Head of caudate nucleus (tissue), 42 donors: Measurements from ENCODE around the gene AGBL5.
A peak's percentile ranks its signal among the peaks of the same experiment; 100 is the strongest.
"Not testable (repeated sequence)": the region's sequence is repeated elsewhere in the genome, so short reads cannot be mapped to it uniquely, and the experiment has no call there.

Source experiments
- DNase-seq, 42 donors: peaks; one replicate each; pipeline versions ENCODE4 v3.0.0 to v3.0.0-alpha.2; 2020 to 2021; ENCODE audit warnings: mixed read lengths in 7 of 42
- intact Hi-C: fragments of 100-400 bp; cut with DNase I; formaldehyde crosslinking; loops from one replicate; pipeline ENCODE4 v1.15.0; 2022

Gene AGBL5

GRCh38 chr2:27094353-27094984, 43.0 kb downstream of the AGBL5 start:
- DNase-seq: no peak
- intact Hi-C loops: loop anchor here (10.0 kb wide), 1 partner anchor 190 kb away; the partner anchor contains the start of gene TRIM54

- DNase-seq: no peak
- intact Hi-C loops: loop anchor here (10.0 kb wide), 1 partner anchor 189 kb away; the partner anchor contains the start of gene TRIM54
Observed at GRCh38 chr2:27095427-27095744, 43.9 kb downstream of the AGBL5 start.

- peak; percentile 58 to 91 (median 80) for DNase-seq
- intact Hi-C loops: loop anchor here (10.0 kb wide), 1 partner anchor 189 kb away; the partner anchor contains the start of gene TRIM54
Observed at GRCh38 chr2:27095745-27096651, 44.5 kb downstream of the AGBL5 start.

GRCh38 chr2:27096748-27097297, 45.4 kb downstream of the AGBL5 start:
- intact Hi-C loops: loop anchor here (10.0 kb wide), 1 partner anchor 188 kb away; the partner anchor contains the start of gene TRIM54
- DNase-seq: no peak

GRCh38 chr2:27097341-27097740, 45.9 kb downstream of the AGBL5 start:
- no peak for DNase-seq
- intact Hi-C loops: loop anchor here (10.0 kb wide), 1 partner anchor 187 kb away; the partner anchor contains the start of gene TRIM54

GRCh38 chr2:27099334-27099955, 48.0 kb downstream of the AGBL5 start:
- DNase-seq: no peak
- intact Hi-C loops: loop anchor here (10.0 kb wide), 1 partner anchor 185 kb away; the partner anchor contains the start of gene TRIM54

GRCh38 chr2:27100036-27100435, 48.6 kb downstream of the AGBL5 start:
- DNase-seq: no peak
- intact Hi-C loops: no loop called here

- DNase-seq: no peak
Observed at GRCh38 chr2:27102329-27102728, 50.9 kb downstream of the AGBL5 start.

GRCh38 chr2:27105981-27106380, 54.5 kb downstream of the AGBL5 start:
- no peak for DNase-seq
- intact Hi-C loops: no loop called here

More at GRCh38 chr2:27102329-27102728, 50.9 kb downstream of the AGBL5 start:
- intact Hi-C loops: no loop called here

- intact Hi-C loops: no loop called here
- no peak for DNase-seq
Observed at GRCh38 chr2:27108221-27108620, 56.8 kb downstream of the AGBL5 start.

GRCh38 chr2:27109083-27109482, 57.6 kb downstream of the AGBL5 start:
- intact Hi-C loops: no loop called here
- DNase-seq: no peak

- intact Hi-C loops, DNase-seq: not testable (repeated sequence)
Observed at GRCh38 chr2:27110603-27111352, 59.3 kb downstream of the AGBL5 start.

- DNase-seq, intact Hi-C loops: not testable (repeated sequence)
Observed at GRCh38 chr2:27111392-27112078, 60.1 kb downstream of the AGBL5 start.

- DNase-seq: no peak
- intact Hi-C loops: no loop called here
Observed at GRCh38 chr2:27115519-27115918, 64.1 kb downstream of the AGBL5 start.

GRCh38 chr2:27117995-27118524, 66.6 kb downstream of the AGBL5 start:
- intact Hi-C loops: no loop called here
- peak in 2 of 42 donors; percentile 42 to 54 for DNase-seq

- peak in 29 of 42 donors; percentile 11 to 72 (median 48) for DNase-seq
- intact Hi-C loops: no loop called here
Observed at GRCh38 chr2:27118525-27119329, 67.3 kb downstream of the AGBL5 start, which contains the start of gene CGREF1. Gene CGREF1, minus strand, starts transcription at chr2:27119128. Its CDS starts 14,762 bp downstream, at chr2:27104366.

- DNase-seq, intact Hi-C loops: not testable (repeated sequence)
Observed at GRCh38 chr2:27119330-27119670, 67.8 kb downstream of the AGBL5 start.
